T47D (cell line): ENCODE data around the gene NXPH1.

ENCODE experiments used
- DNase-seq, 2 experiments: peaks; one replicate each; pipeline versions ENCODE4 v3.0.0 to v3.0.0-alpha.2; 2011 to 2012; ENCODE audit warnings: low read depth in 1 of 2, low spot score in 1 of 2
- JUND ChIP-seq: IDR thresholded peaks from 2 replicates; pipeline ENCODE4 v1.6.1; 2012; ENCODE audit warnings: low read depth
- in situ Hi-C: cut with HindIII; loops from 2 replicates; pipeline ENCODE4 v1.10.0; 2016; ENCODE audit warnings: low sequenced_read_pairs, low pct_unique_long_range_greater_than_20kb

NXPH1 gene

GRCh38 chr7:8442051-8442813, 8.8 kb downstream of the NXPH1 start:
- DNase-seq: no peak
- TF ChIP-seq JUND: no peak
- in situ Hi-C loops: no loop called here

GRCh38 chr7:8442814-8443304, 9.4 kb downstream of the NXPH1 start:
- peak in 1 of 2 experiments; percentile 55 for DNase-seq
- in situ Hi-C loops: no loop called here
- no peak for TF ChIP-seq JUND

GRCh38 chr7:8443576-8444467, 10.4 kb downstream of the NXPH1 start:
- in situ Hi-C loops: no loop called here
- DNase-seq: no peak
- no peak for TF ChIP-seq JUND

- no peak for TF ChIP-seq JUND
- in situ Hi-C loops: no loop called here
- peak in 1 of 2 experiments; percentile 16 for DNase-seq
Measured at GRCh38 chr7:8444468-8444769, 11.0 kb downstream of the NXPH1 start.

GRCh38 chr7:8453535-8453934, 20.1 kb downstream of the NXPH1 start:
- DNase-seq: no peak
- in situ Hi-C loops: no loop called here
- no peak for TF ChIP-seq JUND

- in situ Hi-C loops: no loop called here
- no peak for DNase-seq
- TF ChIP-seq JUND: no peak
Measured at GRCh38 chr7:8455426-8455825, 22.0 kb downstream of the NXPH1 start.

- DNase-seq: no peak
- no peak for TF ChIP-seq JUND
Measured at GRCh38 chr7:8462309-8462708, 28.9 kb downstream of the NXPH1 start.

GRCh38 chr7:8465338-8465737, 31.9 kb downstream of the NXPH1 start:
- in situ Hi-C loops: no loop called here
- no peak for DNase-seq
- TF ChIP-seq JUND: no peak

More at GRCh38 chr7:8462309-8462708, 28.9 kb downstream of the NXPH1 start:
- in situ Hi-C loops: no loop called here

- in situ Hi-C loops: no loop called here
- DNase-seq: no peak
- TF ChIP-seq JUND: no peak
Measured at GRCh38 chr7:8480527-8480926, 47.1 kb downstream of the NXPH1 start.

GRCh38 chr7:8481096-8481495, 47.7 kb downstream of the NXPH1 start:
- in situ Hi-C loops: no loop called here
- no peak for DNase-seq
- no peak for TF ChIP-seq JUND

- DNase-seq: peak in 1 of 2 experiments; percentile 11
- TF ChIP-seq JUND: no peak
- in situ Hi-C loops: no loop called here
Measured at GRCh38 chr7:8481752-8482446, 48.5 kb downstream of the NXPH1 start.

- in situ Hi-C loops: no loop called here
- TF ChIP-seq JUND: no peak
- DNase-seq: no peak
Measured at GRCh38 chr7:8490391-8491045, 57.1 kb downstream of the NXPH1 start.

- in situ Hi-C loops: no loop called here
- TF ChIP-seq JUND: no peak
Measured at GRCh38 chr7:8491106-8491505, 57.7 kb downstream of the NXPH1 start.

More at GRCh38 chr7:8491106-8491505, 57.7 kb downstream of the NXPH1 start:
- no peak for DNase-seq
